BJ (cell line): ENCODE results near the gene HDAC5. TPM values are rescaled to one million over a fixed set of nuclear protein-coding genes. Genes with fewer than 3 reads are reported as not detected.

Experiments
- CTCF ChIA-PET: fragments of 350-600 bp; formaldehyde crosslinking; extraction: SDS; loops from one replicate; lab custom pipeline; 2021; ENCODE audit warnings: antibody characterized with exemption, inconsistent platforms; lab: Yijun Ruan, JAX
- POLR2A ChIA-PET: fragments of 300-600 bp; sonication (Branson Sonifier 250); formaldehyde crosslinking; extraction: SDS; loops from one replicate; lab custom pipeline; 2021; ENCODE audit warnings: antibody characterized with exemption; lab: Charles Lee
- DNase-seq: peaks from one replicate; pipeline ENCODE4 v3.0.0-alpha.2; 2011; ENCODE audit warnings: low read depth
- H3K27me3 ChIP-seq: 2 replicates; pipeline ENCODE4 v1.6.0; 2011; ENCODE audit warnings: low read length; ENCODE audit not compliant: control insufficient read depth, insufficient read depth
- H3K36me3 ChIP-seq: 2 replicates; pipeline ENCODE4 v1.5.1; 2011; ENCODE audit warnings: low read length; ENCODE audit not compliant: control insufficient read depth, insufficient read depth
- H3K4me3 ChIP-seq: 2 replicates; pipeline ENCODE4 v1.5.1; 2011; ENCODE audit warnings: low read depth, mild to moderate bottlenecking, control low read depth, low read length
- CTCF ChIP-seq: IDR thresholded peaks from 2 replicates; pipeline ENCODE4 v1.5.1; 2011; ENCODE audit warnings: low read depth, mild to moderate bottlenecking, control low read depth, inconsistent platforms, low read length, moderate library complexity; ENCODE audit not compliant: insufficient read depth
- polyA plus RNA-seq: library from polyadenylated mRNA; depleted of rRNA; stranded (reverse); fragments of >200 nt; gene quantifications from 2 replicates; pipeline ENCODE4 v1.2.3, GENCODE V29; 2011

Gene HDAC5
- polyA plus RNA-seq, 1 experiment = 102 TPM

- ChIA-PET CTCF (no interaction called here), POLR2A (no interaction called here)
- H3K4me3 ChIP-seq = no peak overlapping the region
- no peaks in the 10 kb centered on the region for H3K27me3 ChIP-seq
- no peak for TF ChIP-seq CTCF
- DNase-seq = no peak
- peaks cover 58% of the 10 kb centered on the region for H3K36me3 ChIP-seq
These were observed 43.3 kb downstream of the HDAC5 start for GRCh38 chr17:44079877-44080821.

GRCh38 chr17:44078412-44078811 is 45.0 kb downstream of the HDAC5 start:
- no peak for DNase-seq
- ChIA-PET POLR2A (no interaction called here), CTCF (interaction anchor here (0.8 to 0.9 kb wide), 2 partner anchors 37 to 135 kb away, joined by 3 read pairs; no protein-coding TSS in a partner anchor)
- Histone ChIP-seq H3K36me3 (peaks cover 59% of the 10 kb centered on the region), H3K27me3 (no peaks in the 10 kb centered on the region), H3K4me3 (no peak overlapping the region)
- no peak for TF ChIP-seq CTCF

DNA sequence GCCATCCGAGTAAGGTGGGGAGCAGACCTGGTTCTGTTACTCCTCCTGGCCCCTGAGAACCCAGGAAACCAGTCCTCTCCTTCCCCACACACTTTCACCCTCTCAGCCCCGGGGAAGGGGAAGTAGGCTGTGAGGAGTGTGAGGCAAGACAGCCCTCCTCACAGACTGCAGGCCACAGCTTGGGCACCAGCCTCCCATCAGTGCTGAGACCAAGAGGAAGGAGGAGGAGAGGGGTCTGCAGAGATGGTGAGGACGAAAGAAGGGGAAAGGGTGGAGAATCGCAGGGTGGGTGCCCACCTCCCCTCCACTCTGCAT is 45.9 kb downstream of the HDAC5 start:
- peaks cover 54% of the 10 kb centered on the region for H3K36me3 ChIP-seq
- POLR2A ChIA-PET = no interaction called here

GRCh38 chr17:44076716-44077594 is 46.5 kb downstream of the HDAC5 start:
- no peaks in the 10 kb centered on the region for H3K27me3 ChIP-seq
- TF ChIP-seq CTCF = no peak
- no peak overlapping the region for H3K4me3 ChIP-seq
- peaks cover 49% of the 10 kb centered on the region for H3K36me3 ChIP-seq
- no peak for DNase-seq
- CTCF ChIA-PET = no interaction called here
- POLR2A ChIA-PET = no interaction called here

More for the DNA sequence above, 45.9 kb downstream of the HDAC5 start:
- CTCF ChIA-PET = no interaction called here
- Histone ChIP-seq H3K27me3 (no peaks in the 10 kb centered on the region), H3K4me3 (no peak overlapping the region)
- no peak for DNase-seq
- TF ChIP-seq CTCF = no peak
